Measurements from ENCODE around the gene ARHGEF19.
"Not testable (repeated sequence)": the region's sequence is repeated elsewhere in the genome, so short reads cannot be mapped to it uniquely, and the experiment has no call there.

Gene ARHGEF19
- long read RNA-seq, donor 1, partial matches to known transcripts: 0 of 3 reads
- long read RNA-seq, donor 1, other reads (novel, unspliced or antisense): 0 of 3 reads
- long read RNA-seq, donor 2, transcript ARHGEF19-201 (16 exons, 3,029 nt): major isoform, 5 of 5 reads
- long read RNA-seq, donor 2, partial matches to known transcripts: 0 of 5 reads
- long read RNA-seq, donor 2, other reads (novel, unspliced or antisense): 0 of 5 reads
- long read RNA-seq, donor 3: 0 reads
- long read RNA-seq, donor 4, partial matches to known transcripts: 10 of 11 reads
- long read RNA-seq, donor 4, other reads (novel, unspliced or antisense): 0 of 11 reads
- long read RNA-seq, donor 5: 0 reads
- long read RNA-seq, donor 6, partial matches to known transcripts: 0 of 3 reads
- long read RNA-seq, donor 6, other reads (novel, unspliced or antisense): 0 of 3 reads
- long read RNA-seq, donor 7, partial matches to known transcripts: 0 of 3 reads
- long read RNA-seq, donor 7, other reads (novel, unspliced or antisense): 0 of 3 reads
- long read RNA-seq, donor 8, partial matches to known transcripts: 0 of 3 reads
- long read RNA-seq, donor 8, other reads (novel, unspliced or antisense): 0 of 3 reads

GRCh38 chr1:16212251-16212961 is at the start of gene ARHGEF19:
TSS of gene ARHGEF19 (minus strand) at chr1:16212652. CDS start at chr1:16209054, 3,598 bp downstream.
- peak; percentile 56 for DNase-seq

- DNase-seq: no peak
These were observed 49.6 kb upstream of the ARHGEF19 start for GRCh38 chr1:16262067-16262466.

- DNase-seq: no peak
These were observed 48.4 kb upstream of the ARHGEF19 start for GRCh38 chr1:16260814-16261213.

- no peak for DNase-seq
These were observed 46.2 kb upstream of the ARHGEF19 start for GRCh38 chr1:16258591-16259135.

- no peak for DNase-seq
These were observed 45.5 kb upstream of the ARHGEF19 start for GRCh38 chr1:16257968-16258367.

GRCh38 chr1:16257556-16257955 is 45.1 kb upstream of the ARHGEF19 start:
- not testable (repeated sequence) for DNase-seq

GRCh38 chr1:16256478-16256877 is 44.0 kb upstream of the ARHGEF19 start:
- DNase-seq: no peak

- DNase-seq: no peak
These were observed 41.9 kb upstream of the ARHGEF19 start for GRCh38 chr1:16254263-16254928.

- DNase-seq: no peak
These were observed 41.0 kb upstream of the ARHGEF19 start for GRCh38 chr1:16253332-16253922.

GRCh38 chr1:16252912-16253311 is 40.5 kb upstream of the ARHGEF19 start:
- DNase-seq: no peak

GRCh38 chr1:16251381-16251780 is 38.9 kb upstream of the ARHGEF19 start:
- no peak for DNase-seq

- DNase-seq: no peak
These were observed 38.2 kb upstream of the ARHGEF19 start for GRCh38 chr1:16250524-16251251.

GRCh38 chr1:16249596-16250241 is 37.3 kb upstream of the ARHGEF19 start:
- no peak for DNase-seq

GRCh38 chr1:16248603-16249516 is 36.4 kb upstream of the ARHGEF19 start:
- DNase-seq: no peak

GRCh38 chr1:16248007-16248436 is 35.6 kb upstream of the ARHGEF19 start:
- DNase-seq: no peak

- DNase-seq: no peak
These were observed 35.0 kb upstream of the ARHGEF19 start for GRCh38 chr1:16247441-16247840.

- DNase-seq: no peak
These were observed 34.5 kb upstream of the ARHGEF19 start for GRCh38 chr1:16246961-16247360.

GRCh38 chr1:16246239-16246638 is 33.8 kb upstream of the ARHGEF19 start:
- DNase-seq: not testable (repeated sequence)

GRCh38 chr1:16245476-16246196 is 33.2 kb upstream of the ARHGEF19 start:
- no peak for DNase-seq
